Sigmoid colon (tissue), 4 donors: Measurements from ENCODE around the gene ATP10B.

Source experiments
- CTCF ChIP-seq, 4 experiments: fragments of 450-650 bp in 3 of 4; fragments of 200-600 bp in 1 of 4; IDR thresholded peaks; one replicate each; pipeline ENCODE4 v1.5.1; 2016 to 2019; ENCODE audit warnings: antibody characterized with exemption in 4 of 4, mild to moderate bottlenecking in 3 of 4, moderate library complexity in 2 of 4
- POLR2A ChIP-seq, 2 donors: fragments of 450-650 bp; IDR thresholded peaks; one replicate each; pipeline ENCODE4 v1.6.1; 2016; ENCODE audit warnings: antibody characterized with exemption in 2 of 2, mild to moderate bottlenecking in 2 of 2, moderate library complexity in 2 of 2
- POLR2AphosphoS5 ChIP-seq, 4 donors: sonication (generic); formaldehyde crosslinking; IDR thresholded peaks; one replicate each; pipeline ENCODE4 v1.6.1; 2017; ENCODE audit warnings: antibody characterized with exemption in 4 of 4

GRCh38 chr5:160660132-160660531 is 191.9 kb downstream of the ATP10B start:
- no peak for TF ChIP-seq POLR2A (IDR thresholded peaks at IDR 0.05)
- no peak for TF ChIP-seq POLR2AphosphoS5 (IDR thresholded peaks at IDR 0.05)
- TF ChIP-seq CTCF (IDR thresholded peaks at IDR 0.05) = no peak
